Brain microvascular endothelial cell (primary cell): ENCODE measurements around the gene KRTAP17-1.

Experiments used
- DNase-seq: peaks from one replicate; pipeline ENCODE4 v3.0.0-alpha.2; 2020
- H3K27ac ChIP-seq: fragments of 250-450 bp; sonication (Bioruptor Pico); 2 replicates; pipeline ENCODE4 v1.5.1; 2020; ENCODE audit warnings: mild to moderate bottlenecking, moderate library complexity
- H3K27me3 ChIP-seq: fragments of 250-450 bp; sonication (Bioruptor Pico); replicated peaks from 2 replicates; pipeline ENCODE4 v1.5.1; 2020; ENCODE audit warnings: mild to moderate bottlenecking
- H3K36me3 ChIP-seq: fragments of 250-450 bp; sonication (Bioruptor Pico); replicated peaks from 2 replicates; pipeline ENCODE4 v1.5.1; 2020; ENCODE audit warnings: mild to moderate bottlenecking
- H3K4me3 ChIP-seq: 2 replicates; pipeline ENCODE4 v1.5.1; 2011; ENCODE audit warnings: low read depth, mild to moderate bottlenecking, control low read depth, low read length, moderate library complexity
- in situ Hi-C: cut with HindIII; loops from 2 replicates; pipeline ENCODE4 v1.10.0; 2017; ENCODE audit warnings: low sequenced_read_pairs, low pct_ligation_motif_present
- TF ChIP-seq, protein P1 (sequence below): IDR thresholded peaks from 2 replicates; pipeline ENCODE4 v1.5.1; 2011; ENCODE audit warnings: low read depth, mild to moderate bottlenecking, moderate library complexity, low read length, control low read depth, inconsistent platforms; ENCODE audit errors: missing control alignments

KRTAP17-1 gene

DNA sequence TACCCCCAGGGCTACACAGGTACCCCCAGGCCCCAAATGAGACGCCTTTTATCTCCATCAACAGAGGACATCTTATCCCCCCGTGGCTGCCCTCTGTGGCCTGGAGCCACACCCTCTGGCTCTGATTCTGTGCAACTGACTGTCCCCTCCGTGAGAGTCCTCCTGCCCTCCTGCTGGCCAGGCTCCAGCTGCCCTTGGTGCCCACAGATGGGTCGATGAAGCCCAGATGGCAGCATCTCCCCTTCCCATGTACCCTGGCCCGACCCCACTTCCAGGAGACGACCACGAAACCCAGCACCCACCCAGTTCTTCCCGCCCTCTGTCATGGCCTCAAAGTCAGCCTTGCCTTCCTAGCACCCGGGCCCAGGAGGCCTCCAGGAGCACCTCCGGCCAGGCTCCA, 9.6 kb upstream of the KRTAP17-1 start:
- in situ Hi-C loops: no loop called here
- DNase-seq: no peak
- no peaks in the 10 kb centered on the region for H3K27me3 ChIP-seq
- H3K27ac ChIP-seq: no peak overlapping the region
- H3K4me3 ChIP-seq: no peak overlapping the region
- no peaks in the 10 kb centered on the region for H3K36me3 ChIP-seq
- TF ChIP-seq, protein P1, sequence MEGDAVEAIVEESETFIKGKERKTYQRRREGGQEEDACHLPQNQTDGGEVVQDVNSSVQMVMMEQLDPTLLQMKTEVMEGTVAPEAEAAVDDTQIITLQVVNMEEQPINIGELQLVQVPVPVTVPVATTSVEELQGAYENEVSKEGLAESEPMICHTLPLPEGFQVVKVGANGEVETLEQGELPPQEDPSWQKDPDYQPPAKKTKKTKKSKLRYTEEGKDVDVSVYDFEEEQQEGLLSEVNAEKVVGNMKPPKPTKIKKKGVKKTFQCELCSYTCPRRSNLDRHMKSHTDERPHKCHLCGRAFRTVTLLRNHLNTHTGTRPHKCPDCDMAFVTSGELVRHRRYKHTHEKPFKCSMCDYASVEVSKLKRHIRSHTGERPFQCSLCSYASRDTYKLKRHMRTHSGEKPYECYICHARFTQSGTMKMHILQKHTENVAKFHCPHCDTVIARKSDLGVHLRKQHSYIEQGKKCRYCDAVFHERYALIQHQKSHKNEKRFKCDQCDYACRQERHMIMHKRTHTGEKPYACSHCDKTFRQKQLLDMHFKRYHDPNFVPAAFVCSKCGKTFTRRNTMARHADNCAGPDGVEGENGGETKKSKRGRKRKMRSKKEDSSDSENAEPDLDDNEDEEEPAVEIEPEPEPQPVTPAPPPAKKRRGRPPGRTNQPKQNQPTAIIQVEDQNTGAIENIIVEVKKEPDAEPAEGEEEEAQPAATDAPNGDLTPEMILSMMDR: no peak

GRCh38 chr17:41324180-41325075, 8.9 kb upstream of the KRTAP17-1 start:
- Histone ChIP-seq H3K36me3 (no peaks in the 10 kb centered on the region), H3K4me3 (no peak overlapping the region), H3K27me3 (no peaks in the 10 kb centered on the region), H3K27ac (no peak overlapping the region)
- no peak for DNase-seq
- in situ Hi-C loops: no loop called here
- TF ChIP-seq, protein P1: peak; percentile 58

DNA sequence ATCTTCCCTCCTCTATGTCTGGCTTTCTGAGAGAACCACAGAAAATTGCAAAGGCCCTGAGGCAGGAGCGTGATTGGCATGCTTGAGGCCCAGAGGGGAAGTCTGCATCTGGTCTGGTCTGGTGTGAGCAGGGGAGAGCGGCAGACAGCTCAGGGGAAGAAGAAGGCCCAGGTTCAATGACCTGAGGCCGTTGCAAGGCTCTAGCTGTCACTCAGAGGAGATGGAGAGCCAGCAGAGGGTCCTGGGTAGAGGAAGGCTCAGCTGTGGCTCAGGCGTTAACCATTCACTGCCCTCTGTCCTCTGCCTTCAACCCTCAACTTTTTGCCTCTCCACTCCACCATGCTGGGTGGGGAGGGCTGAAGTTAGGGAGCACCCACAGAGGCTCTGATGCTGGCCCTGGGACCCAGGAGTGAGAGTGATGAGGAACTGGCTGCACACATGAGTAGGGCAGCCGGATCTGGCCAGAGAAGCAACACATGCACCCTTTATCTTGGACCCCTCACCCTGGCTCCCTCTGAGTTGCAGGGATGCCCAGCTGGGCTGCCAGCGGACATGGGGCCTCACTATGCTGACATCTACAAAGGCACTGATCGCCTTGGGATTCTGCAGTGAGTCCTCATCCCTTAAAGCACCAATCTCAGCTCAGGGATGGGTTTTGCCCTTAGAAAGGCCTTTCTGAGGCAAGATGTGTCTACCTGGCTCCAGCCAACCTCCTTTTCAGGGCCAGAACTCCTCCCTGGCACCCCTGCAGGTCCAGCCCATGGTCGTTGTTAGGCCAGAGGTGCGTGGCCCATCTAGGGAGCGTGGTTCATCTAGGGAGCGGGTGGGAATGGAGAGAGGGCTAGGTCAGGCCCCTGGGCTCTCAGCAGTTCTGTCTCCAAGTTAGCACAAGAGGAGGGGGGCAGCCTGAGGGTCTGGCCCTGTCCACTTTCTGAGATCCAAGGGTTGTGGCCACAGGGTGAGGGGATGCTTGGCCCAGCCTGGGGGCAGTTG, 7.7 kb upstream of the KRTAP17-1 start:
- H3K36me3 ChIP-seq: no peaks in the 10 kb centered on the region
- TF ChIP-seq, protein P1: no peak
- no peak overlapping the region for H3K27ac ChIP-seq
- in situ Hi-C loops: no loop called here
- no peak for DNase-seq
- no peak overlapping the region for H3K4me3 ChIP-seq
- H3K27me3 ChIP-seq: no peaks in the 10 kb centered on the region

GRCh38 chr17:41322094-41322902, 6.8 kb upstream of the KRTAP17-1 start:
- Histone ChIP-seq H3K27ac (no peak overlapping the region), H3K36me3 (no peaks in the 10 kb centered on the region), H3K27me3 (no peaks in the 10 kb centered on the region), H3K4me3 (no peak overlapping the region)
- DNase-seq: peak; percentile 64
- TF ChIP-seq, protein P1: peak; percentile 84
- in situ Hi-C loops: no loop called here

- Histone ChIP-seq H3K4me3 (no peak overlapping the region), H3K36me3 (no peaks in the 10 kb centered on the region), H3K27me3 (no peaks in the 10 kb centered on the region), H3K27ac (no peak overlapping the region)
- in situ Hi-C loops: no loop called here
- TF ChIP-seq, protein P1: no peak
- DNase-seq: no peak
Observed at GRCh38 chr17:41318231-41318630, 2.7 kb upstream of the KRTAP17-1 start.
